ENCODE data around the gene FCSK. TPM values are rescaled to one million over a fixed set of nuclear protein-coding genes. Genes with fewer than 3 reads are reported as not detected.
"Not testable (repeated sequence)": the region's sequence is repeated elsewhere in the genome, so short reads cannot be mapped to it uniquely, and the experiment has no call there.

Gene FCSK
- total RNA-seq, 1 experiment from 2014 or later = 3.9 TPM

- no peak for DNase-seq (ENCODE audit: low read depth)
Observed at GRCh38 chr16:70430667-70431536, 23.5 kb upstream of the FCSK start.

GRCh38 chr16:70432356-70432722 lies 22.1 kb upstream of the FCSK start:
- DNase-seq (ENCODE audit: low read depth) = no peak

GRCh38 chr16:70432723-70433457 lies 21.5 kb upstream of the FCSK start:
- no peak for DNase-seq (ENCODE audit: low read depth)

GRCh38 chr16:70433458-70434103 lies 20.8 kb upstream of the FCSK start:
- DNase-seq (ENCODE audit: low read depth) = peak; percentile 87

- DNase-seq (ENCODE audit: low read depth) = no peak
Observed at GRCh38 chr16:70434484-70435260, 19.7 kb upstream of the FCSK start.

GRCh38 chr16:70437017-70437581 lies 17.3 kb upstream of the FCSK start:
- DNase-seq (ENCODE audit: low read depth) = peak; percentile 40

- peak; percentile 34 for DNase-seq (ENCODE audit: low read depth)
Observed at GRCh38 chr16:70437582-70438557, 16.5 kb upstream of the FCSK start.

- DNase-seq (ENCODE audit: low read depth) = no peak
Observed at GRCh38 chr16:70438585-70438968, 15.8 kb upstream of the FCSK start.

GRCh38 chr16:70438969-70439862 lies 15.2 kb upstream of the FCSK start, which contains the start of gene ST3GAL2:
Gene ST3GAL2, minus strand, starts transcription at chr16:70439100. Its CDS starts 40,570 bp downstream, at chr16:70398530.
- peak; percentile 87 for DNase-seq (ENCODE audit: low read depth)

GRCh38 chr16:70440009-70440692 lies 14.2 kb upstream of the FCSK start:
- no peak for DNase-seq (ENCODE audit: low read depth)

- DNase-seq (ENCODE audit: low read depth) = no peak
Observed at GRCh38 chr16:70441406-70441990, 12.9 kb upstream of the FCSK start.

- DNase-seq (ENCODE audit: low read depth) = no peak
Observed at GRCh38 chr16:70442344-70442743, 12.1 kb upstream of the FCSK start.

GRCh38 chr16:70444249-70445063 lies 9.9 kb upstream of the FCSK start:
- DNase-seq (ENCODE audit: low read depth) = no peak

GRCh38 chr16:70448075-70448474 lies 6.3 kb upstream of the FCSK start:
- DNase-seq (ENCODE audit: low read depth) = no peak

- not testable (repeated sequence) for DNase-seq (ENCODE audit: low read depth)
Observed at GRCh38 chr16:70450142-70451003, 4.0 kb upstream of the FCSK start.

GRCh38 chr16:70451004-70451340 lies 3.4 kb upstream of the FCSK start:
- DNase-seq (ENCODE audit: low read depth) = not testable (repeated sequence)
